ENCODE data around the gene BTC.

DNA sequence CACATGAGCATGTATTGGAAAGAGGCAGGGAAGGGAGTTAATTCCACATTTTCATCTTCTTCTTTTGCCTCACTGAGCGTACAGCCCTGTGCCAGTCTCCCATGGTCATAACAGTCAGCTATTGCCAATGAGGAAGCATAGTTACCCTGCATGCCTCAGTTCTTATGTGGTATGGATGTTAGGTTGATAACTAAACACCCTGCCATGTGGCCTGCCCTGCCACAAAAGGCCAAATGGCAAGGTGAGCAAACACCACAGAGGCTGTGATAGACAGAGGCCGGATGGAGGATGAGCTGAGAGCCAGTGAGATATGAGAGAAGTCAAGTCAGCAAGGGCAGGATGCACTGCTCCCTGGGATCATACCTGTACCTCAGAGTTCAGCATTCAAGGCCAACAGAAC is 59.3 kb downstream of the BTC start:
- TF ChIP-seq, protein P1, sequence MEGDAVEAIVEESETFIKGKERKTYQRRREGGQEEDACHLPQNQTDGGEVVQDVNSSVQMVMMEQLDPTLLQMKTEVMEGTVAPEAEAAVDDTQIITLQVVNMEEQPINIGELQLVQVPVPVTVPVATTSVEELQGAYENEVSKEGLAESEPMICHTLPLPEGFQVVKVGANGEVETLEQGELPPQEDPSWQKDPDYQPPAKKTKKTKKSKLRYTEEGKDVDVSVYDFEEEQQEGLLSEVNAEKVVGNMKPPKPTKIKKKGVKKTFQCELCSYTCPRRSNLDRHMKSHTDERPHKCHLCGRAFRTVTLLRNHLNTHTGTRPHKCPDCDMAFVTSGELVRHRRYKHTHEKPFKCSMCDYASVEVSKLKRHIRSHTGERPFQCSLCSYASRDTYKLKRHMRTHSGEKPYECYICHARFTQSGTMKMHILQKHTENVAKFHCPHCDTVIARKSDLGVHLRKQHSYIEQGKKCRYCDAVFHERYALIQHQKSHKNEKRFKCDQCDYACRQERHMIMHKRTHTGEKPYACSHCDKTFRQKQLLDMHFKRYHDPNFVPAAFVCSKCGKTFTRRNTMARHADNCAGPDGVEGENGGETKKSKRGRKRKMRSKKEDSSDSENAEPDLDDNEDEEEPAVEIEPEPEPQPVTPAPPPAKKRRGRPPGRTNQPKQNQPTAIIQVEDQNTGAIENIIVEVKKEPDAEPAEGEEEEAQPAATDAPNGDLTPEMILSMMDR (IDR thresholded peaks at IDR 0.05) = no peak
- TF ChIP-seq POLR2A (IDR thresholded peaks at IDR 0.05; ENCODE audit: low read depth) (no peak), EP300 (IDR thresholded peaks at IDR 0.05) (no peak)
